GM12878 (cell line): Measurements from ENCODE around the gene TEX2.

ENCODE experiments used
- ATF3 ChIP-seq: IDR thresholded peaks from 2 replicates; pipeline ENCODE4 v1.6.1; 2011; ENCODE audit warnings: low read depth, mild to moderate bottlenecking, low read length, moderate library complexity, borderline replicate concordance; ENCODE audit errors: extremely low read depth
- BCLAF1 ChIP-seq: fragments of 450-650 bp; IDR thresholded peaks from 2 replicates; pipeline ENCODE4 v1.6.1; 2017; ENCODE audit warnings: antibody characterized with exemption, mild to moderate bottlenecking, moderate library complexity
- CTCF ChIP-seq, 3 experiments: IDR thresholded peaks in 2 of 3; conservative IDR thresholded peaks in 1 of 3; 2 replicates each; pipeline ENCODE4 v1.5.1; 2011; ENCODE audit warnings: low read depth in 3 of 3, low read length in 3 of 3, mild to moderate bottlenecking in 3 of 3, control low read depth in 2 of 3, moderate library complexity in 2 of 3, inconsistent platforms in 1 of 3, mixed read lengths in 1 of 3; ENCODE audit not compliant: control insufficient read depth in 2 of 3, insufficient read depth in 1 of 3; ENCODE audit errors: extremely low read depth in 1 of 3
- EED ChIP-seq: sonication (generic); IDR thresholded peaks from 2 replicates; pipeline ENCODE4 v1.6.1; 2016; ENCODE audit warnings: antibody characterized with exemption, low read depth
- EP300 ChIP-seq, 2 experiments: fragments of 150-350 bp in 1 of 2; IDR thresholded peaks; 2 replicates each; pipeline ENCODE4 v1.6.1; 2011 to 2012; ENCODE audit warnings: low read depth in 2 of 2, low read length in 2 of 2, borderline replicate concordance in 1 of 2, improper control_type of control experiment in 1 of 2, inconsistent platforms in 1 of 2; ENCODE audit not compliant: control insufficient read depth in 1 of 2
- IKZF2 ChIP-seq, 2 experiments: fragments of 450-650 bp; IDR thresholded peaks; 2 replicates each; pipeline ENCODE4 v1.6.1; 2017; ENCODE audit warnings: mild to moderate bottlenecking in 2 of 2, moderate library complexity in 2 of 2
- NFIC ChIP-seq: IDR thresholded peaks from 2 replicates; pipeline ENCODE4 v1.6.1; 2012; ENCODE audit warnings: low read depth, mild to moderate bottlenecking, inconsistent platforms, low read length, moderate library complexity
- NR2C2 ChIP-seq: IDR thresholded peaks from 2 replicates; pipeline ENCODE4 v1.6.1; 2011; ENCODE audit warnings: borderline replicate concordance, low read depth; ENCODE audit not compliant: control insufficient read depth, insufficient read length
- PRDM15 ChIP-seq: fragments of 450-650 bp; formaldehyde crosslinking; IDR thresholded peaks from 2 replicates; pipeline ENCODE4 v1.4.0; 2020; ENCODE audit warnings: mild to moderate bottlenecking, moderate library complexity
- REST ChIP-seq: IDR thresholded peaks from 2 replicates; pipeline ENCODE4 v1.6.1; 2012; ENCODE audit warnings: mild to moderate bottlenecking, low read depth, low read length

- TF ChIP-seq EP300 (IDR thresholded peaks at IDR 0.05; ENCODE audit: borderline replicate concordance in 1 of 2, control insufficient read depth in 1 of 2, low read depth in 2 of 2, low read length in 2 of 2) (no peak), PRDM15 (CRISPR knock-in tag) (no peak), ATF3 (no peak), BCLAF1 (no peak), REST (no peak), NR2C2 (no peak), EED (no peak), NFIC (no peak), CTCF (IDR thresholded peaks at IDR 0.05 in 2 of 3, conservative IDR thresholded peaks at IDR 0.05 in 1 of 3; ENCODE audit: control insufficient read depth in 2 of 3, extremely low read depth in 1 of 3, insufficient read depth in 1 of 3, low read depth in 3 of 3, low read length in 3 of 3) (no peak), IKZF2 (IDR thresholded peaks at IDR 0.05) (no peak)
These were observed 134.1 kb downstream of the TEX2 start for GRCh38 chr17:64128787-64129514.
